ENCODE measurements around the gene RNU1-2. TPM values are rescaled to one million over a fixed set of nuclear protein-coding genes. Genes with fewer than 3 reads are reported as not detected.
"Not testable (repeated sequence)": the region's sequence is repeated elsewhere in the genome, so short reads cannot be mapped to it uniquely, and the experiment has no call there.

The RNU1-2 gene
- total RNA-seq, 1 donor from 2014 or later = 3,598 TPM

DNA sequence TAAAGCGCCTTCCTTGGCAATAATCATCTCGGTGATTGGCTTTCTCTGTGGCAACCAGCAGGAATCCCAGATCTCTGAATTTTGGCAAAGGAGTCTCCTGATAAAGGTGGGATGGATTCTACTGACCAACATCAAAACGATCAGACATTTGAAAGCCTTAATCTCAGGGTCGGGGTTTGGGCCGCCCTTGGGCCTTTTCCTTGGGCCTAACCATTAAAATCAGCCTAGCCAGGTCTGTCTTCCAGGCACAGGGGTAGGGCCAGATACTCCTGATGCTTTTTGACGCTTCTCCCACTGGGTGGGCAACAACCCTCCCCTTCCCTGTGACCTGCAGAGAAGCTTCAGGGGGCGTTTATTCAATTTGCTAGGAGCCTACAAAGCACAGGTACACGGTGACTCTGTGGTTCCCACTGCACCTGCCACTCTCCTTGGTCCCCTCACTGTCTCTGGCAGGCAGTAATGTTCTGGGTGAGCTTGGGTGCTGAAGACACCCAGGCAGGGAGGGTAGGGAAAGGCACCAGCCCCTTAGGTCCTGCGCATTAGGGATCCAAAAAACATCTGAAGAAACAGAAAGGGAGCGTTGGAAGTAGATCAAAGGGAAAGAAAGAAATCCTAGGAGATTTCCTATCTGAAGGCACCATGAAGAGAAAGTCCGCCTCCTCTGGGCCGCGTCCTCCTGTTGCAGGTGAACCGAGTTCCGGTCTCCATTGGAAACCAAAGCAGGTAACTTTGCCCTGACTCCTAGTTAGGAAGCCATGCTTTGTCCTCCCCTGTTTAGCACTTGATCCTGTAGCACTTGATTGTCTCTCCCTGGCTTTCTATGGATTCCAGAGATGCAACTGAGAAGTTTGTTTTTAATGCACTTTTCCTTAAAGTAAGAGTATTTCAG is 12.3 kb downstream of the RNU1-2 start:
- H3K4me3 Mint-ChIP-seq (ENCODE audit: unreplicated experiment) = no peak overlapping the region
- TF ChIP-seq, protein P1, sequence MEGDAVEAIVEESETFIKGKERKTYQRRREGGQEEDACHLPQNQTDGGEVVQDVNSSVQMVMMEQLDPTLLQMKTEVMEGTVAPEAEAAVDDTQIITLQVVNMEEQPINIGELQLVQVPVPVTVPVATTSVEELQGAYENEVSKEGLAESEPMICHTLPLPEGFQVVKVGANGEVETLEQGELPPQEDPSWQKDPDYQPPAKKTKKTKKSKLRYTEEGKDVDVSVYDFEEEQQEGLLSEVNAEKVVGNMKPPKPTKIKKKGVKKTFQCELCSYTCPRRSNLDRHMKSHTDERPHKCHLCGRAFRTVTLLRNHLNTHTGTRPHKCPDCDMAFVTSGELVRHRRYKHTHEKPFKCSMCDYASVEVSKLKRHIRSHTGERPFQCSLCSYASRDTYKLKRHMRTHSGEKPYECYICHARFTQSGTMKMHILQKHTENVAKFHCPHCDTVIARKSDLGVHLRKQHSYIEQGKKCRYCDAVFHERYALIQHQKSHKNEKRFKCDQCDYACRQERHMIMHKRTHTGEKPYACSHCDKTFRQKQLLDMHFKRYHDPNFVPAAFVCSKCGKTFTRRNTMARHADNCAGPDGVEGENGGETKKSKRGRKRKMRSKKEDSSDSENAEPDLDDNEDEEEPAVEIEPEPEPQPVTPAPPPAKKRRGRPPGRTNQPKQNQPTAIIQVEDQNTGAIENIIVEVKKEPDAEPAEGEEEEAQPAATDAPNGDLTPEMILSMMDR (IDR thresholded peaks at IDR 0.05; ENCODE audit: partially characterized antibody, unreplicated experiment) = no peak
- peaks cover 11% of the 10 kb centered on the region for H3K9me3 Mint-ChIP-seq (ENCODE audit: unreplicated experiment)
- peaks cover 14% of the 10 kb centered on the region for H3K4me1 Mint-ChIP-seq (ENCODE audit: low read depth, unreplicated experiment)
- no peak overlapping the region for H3K27ac Mint-ChIP-seq (ENCODE audit: unreplicated experiment)
- DNase-seq = no peak
- no peaks in the 10 kb centered on the region for H3K36me3 Mint-ChIP-seq (ENCODE audit: unreplicated experiment)
- peaks cover 8% of the 10 kb centered on the region for H3K27me3 Mint-ChIP-seq (ENCODE audit: unreplicated experiment)

- not testable (repeated sequence) for H3K27ac Mint-ChIP-seq (ENCODE audit: unreplicated experiment); H3K36me3 Mint-ChIP-seq (ENCODE audit: unreplicated experiment)
- H3K4me1 Mint-ChIP-seq (ENCODE audit: low read depth, unreplicated experiment) = peaks cover 23% of the 10 kb centered on the region
- DNase-seq = peak; percentile 57
- H3K9me3 Mint-ChIP-seq (ENCODE audit: unreplicated experiment) = peaks cover 17% of the 10 kb centered on the region
- TF ChIP-seq, protein P1 (IDR thresholded peaks at IDR 0.05; ENCODE audit: partially characterized antibody, unreplicated experiment) = peak; percentile 17
- peaks cover 28% of the 10 kb centered on the region for H3K27me3 Mint-ChIP-seq (ENCODE audit: unreplicated experiment)
- H3K4me3 Mint-ChIP-seq (ENCODE audit: unreplicated experiment) = peak overlapping the region; percentile 25
These were observed 16.3 kb downstream of the RNU1-2 start for GRCh38 chr1:16911851-16912721.

- Mint-ChIP-seq H3K27ac (ENCODE audit: unreplicated experiment) (peak overlapping the region; percentile 95), H3K4me3 (ENCODE audit: unreplicated experiment) (peak overlapping the region; percentile 89), H3K27me3 (ENCODE audit: unreplicated experiment) (peaks cover 27% of the 10 kb centered on the region), H3K9me3 (ENCODE audit: unreplicated experiment) (peaks cover 17% of the 10 kb centered on the region), H3K4me1 (ENCODE audit: low read depth, unreplicated experiment) (peaks cover 21% of the 10 kb centered on the region)
- not testable (repeated sequence) for H3K36me3 Mint-ChIP-seq (ENCODE audit: unreplicated experiment); DNase-seq
These were observed 17.0 kb downstream of the RNU1-2 start for GRCh38 chr1:16912742-16913141.

GRCh38 chr1:16913181-16913832 is 17.5 kb downstream of the RNU1-2 start:
- H3K9me3 Mint-ChIP-seq (ENCODE audit: unreplicated experiment) = peaks cover 17% of the 10 kb centered on the region
- DNase-seq = no peak
- H3K36me3 Mint-ChIP-seq (ENCODE audit: unreplicated experiment) = no peaks in the 10 kb centered on the region
- H3K27me3 Mint-ChIP-seq (ENCODE audit: unreplicated experiment) = peaks cover 26% of the 10 kb centered on the region
- peak overlapping the region; percentile 89 for H3K4me3 Mint-ChIP-seq (ENCODE audit: unreplicated experiment)
- H3K4me1 Mint-ChIP-seq (ENCODE audit: low read depth, unreplicated experiment) = peaks cover 20% of the 10 kb centered on the region
- TF ChIP-seq, protein P1 (IDR thresholded peaks at IDR 0.05; ENCODE audit: partially characterized antibody, unreplicated experiment) = no peak
- H3K27ac Mint-ChIP-seq (ENCODE audit: unreplicated experiment) = peak overlapping the region; percentile 95

All from glutamatergic neuron (in vitro differentiated cells).